Stimulated activated CD4-positive, alpha-beta T cell treated with anti-CD3 and anti-CD28 coated beads, Interleukin-4, amount 100 ng/mL, for 4 hours (primary cell): ENCODE measurements around the gene ARFGAP1.

Source experiments
- DNase-seq, 2 experiments: peaks; one replicate each; pipeline ENCODE4 v3.0.0-alpha.2; 2020

The ARFGAP1 gene

DNA sequence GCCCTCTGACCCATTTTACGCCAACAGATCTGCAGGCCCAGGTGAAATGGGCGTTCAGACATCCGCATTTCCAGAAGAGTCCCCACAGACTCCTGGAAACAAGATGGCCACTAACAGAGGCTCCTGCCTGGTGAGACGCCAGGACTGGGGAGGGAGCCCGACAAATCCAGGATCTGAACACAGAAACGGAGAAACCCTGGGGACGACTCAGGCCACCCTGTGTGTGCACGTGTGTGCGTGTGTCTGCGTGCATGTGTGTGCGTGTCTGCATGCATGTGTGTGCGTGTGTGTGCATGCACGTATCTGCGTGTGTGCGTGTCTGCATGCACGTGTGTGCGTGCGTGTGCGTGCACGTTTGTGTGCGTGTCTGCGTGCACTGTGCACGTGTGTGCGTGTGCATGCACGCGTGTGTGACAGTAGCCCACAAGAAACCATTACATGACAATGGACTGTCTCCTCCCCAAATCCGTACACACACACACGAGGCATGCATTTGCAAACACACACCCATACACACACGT lies 63.7 kb downstream of the ARFGAP1 start:
- DNase-seq: no peak

GRCh38 chr20:63337786-63338420 lies 65.3 kb downstream of the ARFGAP1 start:
- DNase-seq: no peak
